ENCODE results near the gene RSL24D1.

GRCh38 chr15:55231455-55231854 is 34.7 kb upstream of the RSL24D1 start:
- TF ChIP-seq EZH2phosphoT487 (IDR thresholded peaks at IDR 0.05; ENCODE audit: borderline replicate concordance, low read length) (no peak), CTCF (IDR thresholded peaks at IDR 0.05; ENCODE audit: low read depth, low read length, poor library complexity, severe bottlenecking) (no peak)
